H1 (cell line): Measurements from ENCODE around the gene ZFP36L1. TPM values are rescaled to one million over a fixed set of nuclear protein-coding genes. Genes with fewer than 3 reads are reported as not detected.

Experiments
- ASH2L ChIP-seq: fragments of 200-600, 300-600 bp; sonication (generic); IDR thresholded peaks from one replicate; pipeline ENCODE4 v1.7.1; 2017; ENCODE audit warnings: low read length
- BRCA1 ChIP-seq: IDR thresholded peaks from 2 replicates; pipeline ENCODE4 v1.6.1; 2012; ENCODE audit warnings: low read depth, low read length, improper control_type of control experiment
- CBX5 ChIP-seq: fragments of 300-800, 300-1000 bp; sonication (generic); IDR thresholded peaks from 2 replicates; pipeline ENCODE4 v1.7.1; 2016; ENCODE audit warnings: antibody characterized with exemption, low read length, low read depth
- CEBPB ChIP-seq: IDR thresholded peaks from 2 replicates; pipeline ENCODE4 v1.6.1; 2012; ENCODE audit warnings: low read depth, low read length
- EZH2 ChIP-seq: fragments of 200-600 bp; sonication (generic); IDR thresholded peaks from 2 replicates; pipeline ENCODE4 v1.7.1; 2012; ENCODE audit warnings: low read depth, mild to moderate bottlenecking, moderate library complexity, low read length, inconsistent platforms; ENCODE audit not compliant: severe bottlenecking
- FOSL1 ChIP-seq: IDR thresholded peaks from 2 replicates; pipeline ENCODE4 v1.6.1; 2011; ENCODE audit warnings: mild to moderate bottlenecking, low read depth, low read length, moderate library complexity; ENCODE audit not compliant: insufficient read depth
- GTF2F1 ChIP-seq: IDR thresholded peaks from 2 replicates; pipeline ENCODE4 v1.6.1; 2012; ENCODE audit warnings: low read depth, low read length, improper control_type of control experiment, borderline replicate concordance
- HDAC2 ChIP-seq, 2 experiments: fragments of 300-600 bp in 1 of 2; sonication (generic) in 1 of 2; IDR thresholded peaks; 2 replicates each; pipeline ENCODE4 v1.6.1; 2011 to 2012; ENCODE audit warnings: low read depth in 2 of 2, low read length in 2 of 2, mild to moderate bottlenecking in 2 of 2, moderate library complexity in 2 of 2, borderline replicate concordance in 1 of 2, inconsistent platforms in 1 of 2
- JUND ChIP-seq: IDR thresholded peaks from 2 replicates; pipeline ENCODE4 v1.6.1; 2011; ENCODE audit warnings: mild to moderate bottlenecking, improper control_type of control experiment, low read length
- KDM5A ChIP-seq: fragments of 200-600 bp; IDR thresholded peaks from 2 replicates; pipeline ENCODE4 v1.7.1; 2012; ENCODE audit warnings: mild to moderate bottlenecking, low read length, inconsistent platforms, mixed read lengths
- MAFK ChIP-seq: IDR thresholded peaks from 2 replicates; pipeline ENCODE4 v1.6.1; 2012; ENCODE audit warnings: low read depth, mild to moderate bottlenecking, improper control_type of control experiment, low read length
- NANOG ChIP-seq: IDR thresholded peaks from 2 replicates; pipeline ENCODE4 v1.6.1; 2011; ENCODE audit warnings: low read length, low read depth, mild to moderate bottlenecking, inconsistent platforms; ENCODE audit not compliant: insufficient read depth, poor library complexity, severe bottlenecking
- NRF1 ChIP-seq: IDR thresholded peaks from 2 replicates; pipeline ENCODE4 v1.6.1; 2011; ENCODE audit warnings: mild to moderate bottlenecking, low read depth, low read length, improper control_type of control experiment
- PHF8 ChIP-seq: fragments of 200-600 bp; sonication (generic); conservative IDR thresholded peaks from 2 replicates; pipeline ENCODE4 v1.7.1; 2012; ENCODE audit warnings: low read depth, mild to moderate bottlenecking, inconsistent platforms, low read length, moderate library complexity
- POLR2A ChIP-seq, 2 experiments: IDR thresholded peaks; 1 replicate in 1 of 2; 2 replicates in 1 of 2; pipeline ENCODE4 v1.6.1; 2011; ENCODE audit warnings: low read depth in 2 of 2, low read length in 2 of 2, mild to moderate bottlenecking in 2 of 2; ENCODE audit errors: control extremely low read depth in 1 of 2
- RAD21 ChIP-seq, 2 experiments: IDR thresholded peaks in 1 of 2; conservative IDR thresholded peaks in 1 of 2; 2 replicates each; pipeline ENCODE4 v1.6.1; 2011; ENCODE audit warnings: low read depth in 2 of 2, low read length in 2 of 2, improper control_type of control experiment in 1 of 2, inconsistent platforms in 1 of 2, mild to moderate bottlenecking in 1 of 2, moderate library complexity in 1 of 2
- SIX5 ChIP-seq: IDR thresholded peaks from 2 replicates; pipeline ENCODE4 v1.6.1; 2011; ENCODE audit warnings: mild to moderate bottlenecking, low read depth, low read length
- SP1 ChIP-seq: IDR thresholded peaks from 2 replicates; pipeline ENCODE4 v1.6.1; 2011; ENCODE audit warnings: low read depth, low read length
- SP2 ChIP-seq: IDR thresholded peaks from 2 replicates; pipeline ENCODE4 v1.6.1; 2012; ENCODE audit warnings: mild to moderate bottlenecking, low read length, inconsistent platforms
- SRF ChIP-seq: IDR thresholded peaks from 2 replicates; pipeline ENCODE4 v1.6.1; 2011; ENCODE audit warnings: mild to moderate bottlenecking, low read depth, low read length, moderate library complexity
- TEAD4 ChIP-seq: IDR thresholded peaks from 2 replicates; pipeline ENCODE4 v1.6.1; 2012; ENCODE audit warnings: low read depth, low read length, inconsistent platforms, mixed read lengths
- polyA plus RNA-seq, 7 experiments: library from polyadenylated mRNA; depleted of rRNA in 3 of 7; stranded (reverse) in 5 of 7; unstranded in 2 of 7; fragments of >200 nt in 5 of 7; fragments of 200-250 nt in 2 of 7; gene quantifications; 1 replicate in 5 of 7; 2 replicates in 1 of 7; 4 replicates in 1 of 7; pipeline versions ENCODE4 v1.2.1 to v1.2.3, GENCODE V29; 2011 to 2013; ENCODE audit warnings: missing spikeins in 2 of 7, mixed read lengths in 2 of 7
- total RNA-seq: library from RNA; stranded (reverse); fragmentation: NEBNext Ultra II Directional; extraction: Animal tissue kit (Norgen Biotek cat#: 25700); gene quantifications from 2 replicates; pipeline ENCODE4 v1.2.1, GENCODE V29; 2021
- TF ChIP-seq, protein P1 (sequence below): IDR thresholded peaks from 2 replicates; pipeline ENCODE4 v1.6.1; 2011; ENCODE audit warnings: low read length, improper control_type of control experiment

ZFP36L1 gene
- total and polyA plus RNA-seq, 2 of the 8 experiments (the other 6 are each of a cell fraction or from before 2014, with no cell fraction given) = 80.4 to 132 TPM

DNA sequence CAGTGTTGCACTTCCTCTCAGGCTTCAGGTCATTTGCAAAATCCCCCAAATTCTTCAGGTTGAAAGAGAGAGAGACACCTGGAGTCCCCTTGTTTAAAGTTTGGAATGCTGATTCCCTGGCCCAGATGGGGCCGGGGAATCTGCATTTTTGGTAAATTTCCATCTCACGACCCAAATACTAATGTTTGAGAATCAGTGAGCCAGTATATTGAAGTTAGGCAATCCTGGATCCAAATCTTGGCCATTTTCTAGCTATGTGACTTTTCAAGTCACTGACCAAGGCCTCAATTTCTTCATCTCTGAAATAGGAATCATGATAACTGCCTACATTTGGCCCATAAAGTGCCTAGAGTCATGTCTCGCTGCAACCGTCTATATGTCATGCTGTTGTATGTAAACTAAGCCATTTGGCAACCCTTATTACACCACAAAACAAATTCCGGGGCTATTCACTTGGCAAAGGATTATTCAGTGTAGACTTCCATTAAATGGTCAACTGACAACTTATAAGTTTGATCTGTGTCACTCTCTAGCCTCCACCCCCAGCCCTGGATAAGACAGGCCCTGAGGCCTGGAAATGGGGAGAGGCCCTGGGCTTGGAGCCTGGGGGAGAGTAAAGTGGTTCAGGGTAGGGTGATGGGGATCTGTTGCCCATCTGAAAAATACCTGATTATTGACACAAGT, 3.7 kb upstream of the ZFP36L1 start (continued):
- TF ChIP-seq, protein P1, sequence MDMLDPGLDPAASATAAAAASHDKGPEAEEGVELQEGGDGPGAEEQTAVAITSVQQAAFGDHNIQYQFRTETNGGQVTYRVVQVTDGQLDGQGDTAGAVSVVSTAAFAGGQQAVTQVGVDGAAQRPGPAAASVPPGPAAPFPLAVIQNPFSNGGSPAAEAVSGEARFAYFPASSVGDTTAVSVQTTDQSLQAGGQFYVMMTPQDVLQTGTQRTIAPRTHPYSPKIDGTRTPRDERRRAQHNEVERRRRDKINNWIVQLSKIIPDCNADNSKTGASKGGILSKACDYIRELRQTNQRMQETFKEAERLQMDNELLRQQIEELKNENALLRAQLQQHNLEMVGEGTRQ = no peak
- no peak for TF ChIP-seq MAFK
- peak; percentile 97 for TF ChIP-seq SP1
- no peak for TF ChIP-seq ASH2L
- TF ChIP-seq EZH2 = no peak
- TF ChIP-seq SRF = no peak
- TF ChIP-seq KDM5A = no peak
- no peak for TF ChIP-seq POLR2A (IDR thresholded peaks at IDR 0.05; ENCODE audit: control extremely low read depth in 1 of 2, low read depth in 2 of 2, low read length in 2 of 2)
- no peak for TF ChIP-seq NANOG
- no peak for TF ChIP-seq FOSL1
- TF ChIP-seq RAD21 (IDR thresholded peaks at IDR 0.05 in 1 of 2, conservative IDR thresholded peaks at IDR 0.05 in 1 of 2; ENCODE audit: low read depth in 2 of 2, low read length in 2 of 2) = no peak; a peak in 1 of 4 replicates
- no peak for TF ChIP-seq NRF1
- no peak for TF ChIP-seq SIX5
- no peak for TF ChIP-seq CBX5
- TF ChIP-seq BRCA1 = no peak
- no peak for TF ChIP-seq SP2
- no peak for TF ChIP-seq CEBPB
- TF ChIP-seq GTF2F1 = no peak; the same call in 1 of the 2 replicates
- peak; percentile 2; the same call in 1 of the 2 replicates for TF ChIP-seq JUND
- peak; percentile 70 for TF ChIP-seq TEAD4
- no peak; the same call in 1 of the 2 replicates for TF ChIP-seq PHF8
- TF ChIP-seq HDAC2 (IDR thresholded peaks at IDR 0.05; ENCODE audit: borderline replicate concordance in 1 of 2, low read depth in 2 of 2, low read length in 2 of 2) = peak; percentile 42 to 74; a peak in 1 of 4 replicates
